Measurements from ENCODE around the gene ECE1. TPM values are rescaled to one million over a fixed set of nuclear protein-coding genes. Genes with fewer than 3 reads are reported as not detected.

ECE1 gene
- total RNA-seq, 2 donors from 2014 or later: 79.1 to 83.3 TPM

DNA sequence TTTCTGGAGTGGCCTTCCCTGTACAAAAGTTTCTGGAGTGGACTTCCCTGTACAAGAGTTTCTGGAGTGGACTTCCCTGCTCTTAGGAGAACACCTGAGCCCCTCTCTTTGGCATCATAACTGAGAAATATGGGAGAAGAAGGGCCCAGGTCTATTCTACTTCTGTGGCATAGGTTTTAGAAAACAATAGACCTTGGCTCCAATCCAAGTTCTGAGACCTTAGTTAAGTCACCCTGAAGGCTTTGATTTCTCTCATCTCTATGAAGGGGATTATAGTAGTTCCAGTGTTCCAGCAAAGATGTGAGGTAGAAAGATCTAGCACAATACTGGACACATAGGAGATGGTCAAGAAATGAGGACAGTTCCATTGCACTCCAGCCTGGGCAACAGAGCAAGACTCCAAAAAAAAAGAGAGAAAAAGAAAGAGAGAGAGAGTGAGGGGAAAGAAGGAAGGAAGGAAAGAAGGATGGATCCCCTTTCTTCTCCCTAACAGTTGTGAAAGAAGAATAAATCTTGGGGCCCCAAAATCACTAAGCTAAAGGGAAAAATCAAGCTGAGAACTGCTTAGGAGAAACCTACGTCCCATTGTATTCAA is 100.3 kb downstream of the ECE1 start:
- DNase-seq: no peak
- no peaks in the 10 kb centered on the region for H3K36me3 ChIP-seq (replicated peaks in 1 of 2; ENCODE audit: insufficient read depth in 1 of 2, low read depth in 2 of 2)
- H3K9me3 ChIP-seq: no peaks in the 10 kb centered on the region
- intact Hi-C loops (cut with DNase I): loop anchor here (5.0 to 10.0 kb wide), 3 partner anchors 205 to 665 kb away; no protein-coding TSS in a partner anchor
- ATAC-seq: no peak
- no peak overlapping the region for H3K4me3 ChIP-seq
- no peak for TF ChIP-seq POLR2A (IDR thresholded peaks at IDR 0.05)
- TF ChIP-seq CTCF (IDR thresholded peaks at IDR 0.05): no peak
- H3K27ac ChIP-seq: no peak overlapping the region
- WGBS, 2 donors: 93 to 100% methylated on average over 1 of the region's 1 CpG
- H3K27me3 ChIP-seq: no peaks in the 10 kb centered on the region
- no peaks in the 10 kb centered on the region for H3K4me1 ChIP-seq

- Histone ChIP-seq H3K4me1 (no peaks in the 10 kb centered on the region), H3K9me3 (no peaks in the 10 kb centered on the region), H3K4me3 (no peak overlapping the region), H3K27ac (no peak overlapping the region), H3K27me3 (no peaks in the 10 kb centered on the region), H3K36me3 (replicated peaks in 1 of 2; ENCODE audit: insufficient read depth in 1 of 2, low read depth in 2 of 2) (no peaks in the 10 kb centered on the region)
- intact Hi-C loops (cut with DNase I): loop anchor here (5.0 kb wide), 1 partner anchor 502 kb away; no protein-coding TSS in a partner anchor
- DNase-seq (no peak), ATAC-seq (no peak)
- TF ChIP-seq CTCF (IDR thresholded peaks at IDR 0.05) (no peak), POLR2A (IDR thresholded peaks at IDR 0.05) (no peak)
- WGBS, 2 donors: 64 to 71% methylated on average over 3 of the region's 3 CpGs
Measured at GRCh38 chr1:21189421-21189820, 100.8 kb downstream of the ECE1 start.

- no peak overlapping the region for H3K4me3 ChIP-seq
- no peaks in the 10 kb centered on the region for H3K4me1 ChIP-seq
- no peak overlapping the region for H3K27ac ChIP-seq
- TF ChIP-seq POLR2A (IDR thresholded peaks at IDR 0.05): no peak
- TF ChIP-seq CTCF (IDR thresholded peaks at IDR 0.05): no peak
- DNase-seq: no peak
- WGBS, 2 donors: 79 to 95% methylated on average over 2 to 3 of the region's 3 CpGs
- H3K36me3 ChIP-seq (replicated peaks in 1 of 2; ENCODE audit: insufficient read depth in 1 of 2, low read depth in 2 of 2): no peaks in the 10 kb centered on the region
- ATAC-seq: no peak
- H3K27me3 ChIP-seq: no peaks in the 10 kb centered on the region
- intact Hi-C loops (cut with DNase I): loop anchor here (5.0 kb wide), 1 partner anchor 501 kb away; no protein-coding TSS in a partner anchor
- H3K9me3 ChIP-seq: no peaks in the 10 kb centered on the region
Measured at GRCh38 chr1:21188235-21188634, 102.0 kb downstream of the ECE1 start.

DNA sequence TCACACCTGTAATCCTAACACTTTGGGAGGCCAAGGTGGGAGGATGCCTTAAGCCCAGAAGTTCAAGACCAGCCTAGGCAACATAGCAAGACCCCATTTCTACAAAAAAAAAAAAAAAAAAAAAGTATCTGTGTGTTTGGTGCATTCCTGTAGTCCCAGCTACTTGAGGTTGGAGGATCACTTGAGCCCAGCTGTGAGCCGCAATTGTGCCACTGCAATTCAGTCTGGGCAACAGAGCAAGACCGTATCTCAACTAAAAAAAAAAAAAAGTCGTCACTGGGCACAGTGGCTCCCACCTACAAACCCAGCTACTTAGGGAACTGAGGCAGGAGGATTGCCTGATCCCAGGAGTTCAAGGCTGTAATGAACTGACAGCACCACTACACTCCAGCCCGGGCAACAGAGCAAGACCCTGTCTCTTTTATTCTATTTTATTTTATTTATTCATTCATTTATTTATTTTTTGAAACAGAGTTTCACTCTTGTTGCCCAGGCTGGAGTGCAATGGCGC is 105.0 kb downstream of the ECE1 start:
- intact Hi-C loops (cut with DNase I): loop anchor here (5.0 kb wide), 1 partner anchor 498 kb away; no protein-coding TSS in a partner anchor
- H3K9me3 ChIP-seq: no peaks in the 10 kb centered on the region
- H3K4me3 ChIP-seq: no peak overlapping the region
- TF ChIP-seq CTCF (IDR thresholded peaks at IDR 0.05) (no peak), POLR2A (IDR thresholded peaks at IDR 0.05) (no peak)
- no peak overlapping the region for H3K27ac ChIP-seq
- ATAC-seq (no peak), DNase-seq (no peak)
- no peaks in the 10 kb centered on the region for H3K4me1 ChIP-seq
- WGBS, 2 donors: 93 to 95% methylated on average over 5 of the region's 5 CpGs
- no peaks in the 10 kb centered on the region for H3K27me3 ChIP-seq
- H3K36me3 ChIP-seq (replicated peaks in 1 of 2; ENCODE audit: insufficient read depth in 1 of 2, low read depth in 2 of 2): no peaks in the 10 kb centered on the region

DNA sequence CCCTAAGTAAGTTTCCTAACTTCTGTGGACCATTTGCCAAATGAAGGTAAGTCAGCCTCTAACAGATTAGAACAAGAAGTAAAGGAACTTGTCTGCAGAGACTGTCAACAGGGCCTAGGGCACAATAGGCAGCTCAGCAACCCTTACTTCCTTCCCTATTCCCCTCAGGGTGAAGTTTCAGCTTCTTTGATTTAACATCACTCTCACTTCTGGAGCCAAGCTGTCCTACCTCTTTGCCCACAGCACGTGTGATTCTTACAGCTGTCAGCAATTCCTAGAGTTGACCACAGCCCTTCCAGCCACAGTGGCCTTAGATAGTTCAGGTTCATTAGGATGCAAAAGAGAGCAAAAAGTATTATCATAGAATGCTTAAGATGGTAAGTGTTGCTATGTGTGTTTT is 106.0 kb downstream of the ECE1 start:
- no peaks in the 10 kb centered on the region for H3K9me3 ChIP-seq
- peak in 1 of 4 donors; percentile 15 for DNase-seq
- no peak overlapping the region for H3K4me3 ChIP-seq
- TF ChIP-seq CTCF (IDR thresholded peaks at IDR 0.05) (no peak), POLR2A (IDR thresholded peaks at IDR 0.05) (no peak)
- no peak overlapping the region for H3K27ac ChIP-seq
- no peaks in the 10 kb centered on the region for H3K36me3 ChIP-seq (replicated peaks in 1 of 2; ENCODE audit: insufficient read depth in 1 of 2, low read depth in 2 of 2)
- H3K4me1 ChIP-seq: no peaks in the 10 kb centered on the region
- intact Hi-C loops (cut with DNase I): no loop called here
- 13 to 33% methylated on average over 1 of the region's 1 CpG for WGBS, 2 donors
- no peaks in the 10 kb centered on the region for H3K27me3 ChIP-seq
- no peak for ATAC-seq
